ENCODE results near the gene IL17D. TPM values are rescaled to one million over a fixed set of nuclear protein-coding genes. Genes with fewer than 3 reads are reported as not detected.

Gene IL17D
- total RNA-seq, 1 donor from 2014 or later, result 6.4 TPM

Other genes starting within 250 kb of the IL17D start
- 9.3 and 9.4 TPM in 2 replicates for gene CRYL1, start 177.8 kb upstream of the IL17D start, total RNA-seq
- gene IFT88, start 136.5 kb upstream of the IL17D start, total RNA-seq, result 12.1 and 14.7 TPM in 2 replicates
- 10.7 and 12.2 TPM in 2 replicates for gene EEF1AKMT1, start 70.3 kb downstream of the IL17D start, total RNA-seq
- 20.6 and 24.6 TPM in 2 replicates for gene XPO4, start 199.0 kb downstream of the IL17D start, total RNA-seq